Loucy (cell line): ENCODE results near the gene PLEKHF1.

ENCODE experiments used
- EZH2phosphoT487 ChIP-seq: fragments of 200-600 bp; IDR thresholded peaks from 2 replicates; pipeline ENCODE4 v1.6.1; 2018; ENCODE audit warnings: antibody characterized with exemption, mild to moderate bottlenecking, moderate library complexity, borderline replicate concordance
- TF ChIP-seq, protein P1 (sequence below): fragments of 200-600 bp; sonication (generic); conservative IDR thresholded peaks from 2 replicates; pipeline ENCODE4 v1.5.1; 2014; ENCODE audit warnings: mild to moderate bottlenecking, antibody characterized with exemption, low read length

DNA sequence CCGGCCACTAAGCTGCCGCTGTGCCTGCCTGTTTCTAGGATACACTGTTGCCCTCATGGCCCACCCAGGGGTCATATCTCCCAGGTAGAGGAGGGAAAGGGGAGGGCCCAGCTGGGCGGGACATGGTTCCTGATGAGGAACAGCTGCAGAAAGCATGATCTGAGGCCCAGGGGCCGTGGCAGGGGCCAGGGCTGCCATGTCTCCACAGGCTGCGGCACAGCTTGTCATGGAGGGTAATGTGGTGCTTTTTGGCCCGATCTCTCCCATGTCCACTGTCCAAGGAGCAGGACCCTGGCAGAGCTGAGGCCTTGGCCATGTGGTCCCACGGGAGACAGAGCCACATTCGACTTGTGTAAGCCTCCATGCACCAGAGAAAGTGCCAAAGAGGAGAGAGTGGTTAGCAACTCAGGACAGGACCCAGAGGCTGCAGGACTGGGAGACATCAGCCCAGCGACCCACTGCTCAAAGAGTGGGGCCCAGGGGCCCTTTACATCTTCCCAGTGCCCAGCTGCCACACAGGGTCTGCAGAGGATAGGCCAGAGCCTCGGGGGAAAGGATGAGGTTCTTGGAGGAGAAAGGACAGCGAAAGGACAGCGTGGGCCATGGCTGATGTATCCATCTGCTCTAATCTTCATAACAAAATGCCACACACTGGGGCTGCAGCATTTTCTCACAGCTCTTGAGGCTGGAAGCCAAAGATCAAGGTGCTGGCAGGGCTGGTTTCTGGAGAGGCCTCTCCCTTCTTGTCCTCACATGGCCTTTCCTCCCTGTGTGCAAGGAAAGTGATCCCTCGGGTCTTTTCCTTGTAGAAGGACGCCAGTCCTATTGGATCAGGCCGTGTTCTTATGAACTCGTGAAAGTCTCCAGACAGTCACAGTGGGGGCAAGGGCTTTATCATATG lies 47.6 kb upstream of the PLEKHF1 start:
- TF ChIP-seq, protein P1, sequence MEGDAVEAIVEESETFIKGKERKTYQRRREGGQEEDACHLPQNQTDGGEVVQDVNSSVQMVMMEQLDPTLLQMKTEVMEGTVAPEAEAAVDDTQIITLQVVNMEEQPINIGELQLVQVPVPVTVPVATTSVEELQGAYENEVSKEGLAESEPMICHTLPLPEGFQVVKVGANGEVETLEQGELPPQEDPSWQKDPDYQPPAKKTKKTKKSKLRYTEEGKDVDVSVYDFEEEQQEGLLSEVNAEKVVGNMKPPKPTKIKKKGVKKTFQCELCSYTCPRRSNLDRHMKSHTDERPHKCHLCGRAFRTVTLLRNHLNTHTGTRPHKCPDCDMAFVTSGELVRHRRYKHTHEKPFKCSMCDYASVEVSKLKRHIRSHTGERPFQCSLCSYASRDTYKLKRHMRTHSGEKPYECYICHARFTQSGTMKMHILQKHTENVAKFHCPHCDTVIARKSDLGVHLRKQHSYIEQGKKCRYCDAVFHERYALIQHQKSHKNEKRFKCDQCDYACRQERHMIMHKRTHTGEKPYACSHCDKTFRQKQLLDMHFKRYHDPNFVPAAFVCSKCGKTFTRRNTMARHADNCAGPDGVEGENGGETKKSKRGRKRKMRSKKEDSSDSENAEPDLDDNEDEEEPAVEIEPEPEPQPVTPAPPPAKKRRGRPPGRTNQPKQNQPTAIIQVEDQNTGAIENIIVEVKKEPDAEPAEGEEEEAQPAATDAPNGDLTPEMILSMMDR = no peak
- TF ChIP-seq EZH2phosphoT487 = no peak
